HG03196 (cell line): ENCODE measurements around the gene INTS15.
"Not testable (repeated sequence)": the region's sequence is repeated elsewhere in the genome, so short reads cannot be mapped to it uniquely, and the experiment has no call there.

Experiments
- ATAC-seq: cut with Tn5 transposase; IDR thresholded peaks from one replicate; pipeline ENCODE4 v1.9.1; 2021; ENCODE audit not compliant: unreplicated experiment

Gene INTS15

GRCh38 chr7:6576867-6577368, 12.9 kb upstream of the INTS15 start:
- ATAC-seq: not testable (repeated sequence)

GRCh38 chr7:6577369-6578113, 12.3 kb upstream of the INTS15 start, which contains the start of gene ZDHHC4:
TSS of gene ZDHHC4 (plus strand) at chr7:6577454. CDS start at chr7:6580562, 3,108 bp downstream.
- ATAC-seq: peak; percentile 95

- ATAC-seq: no peak
These were observed 11.4 kb upstream of the INTS15 start for GRCh38 chr7:6578114-6579084.

GRCh38 chr7:6579446-6579845, 10.4 kb upstream of the INTS15 start:
- ATAC-seq: no peak

- ATAC-seq: not testable (repeated sequence)
These were observed 3.9 kb upstream of the INTS15 start for GRCh38 chr7:6585746-6586432.

DNA sequence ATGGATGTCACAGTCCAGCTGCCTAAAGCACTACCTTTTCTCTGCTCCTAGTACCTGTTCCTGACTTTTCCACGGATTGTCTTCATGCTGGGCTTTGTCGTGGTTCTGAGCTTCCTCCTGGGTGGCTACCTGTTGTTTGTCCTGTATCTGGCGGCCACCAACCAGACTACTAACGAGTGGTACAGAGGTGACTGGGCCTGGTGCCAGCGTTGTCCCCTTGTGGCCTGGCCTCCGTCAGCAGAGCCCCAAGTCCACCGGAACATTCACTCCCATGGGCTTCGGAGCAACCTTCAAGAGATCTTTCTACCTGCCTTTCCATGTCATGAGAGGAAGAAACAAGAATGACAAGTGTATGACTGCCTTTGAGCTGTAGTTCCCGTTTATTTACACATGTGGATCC, 1.3 kb upstream of the INTS15 start:
- ATAC-seq: no peak

DNA sequence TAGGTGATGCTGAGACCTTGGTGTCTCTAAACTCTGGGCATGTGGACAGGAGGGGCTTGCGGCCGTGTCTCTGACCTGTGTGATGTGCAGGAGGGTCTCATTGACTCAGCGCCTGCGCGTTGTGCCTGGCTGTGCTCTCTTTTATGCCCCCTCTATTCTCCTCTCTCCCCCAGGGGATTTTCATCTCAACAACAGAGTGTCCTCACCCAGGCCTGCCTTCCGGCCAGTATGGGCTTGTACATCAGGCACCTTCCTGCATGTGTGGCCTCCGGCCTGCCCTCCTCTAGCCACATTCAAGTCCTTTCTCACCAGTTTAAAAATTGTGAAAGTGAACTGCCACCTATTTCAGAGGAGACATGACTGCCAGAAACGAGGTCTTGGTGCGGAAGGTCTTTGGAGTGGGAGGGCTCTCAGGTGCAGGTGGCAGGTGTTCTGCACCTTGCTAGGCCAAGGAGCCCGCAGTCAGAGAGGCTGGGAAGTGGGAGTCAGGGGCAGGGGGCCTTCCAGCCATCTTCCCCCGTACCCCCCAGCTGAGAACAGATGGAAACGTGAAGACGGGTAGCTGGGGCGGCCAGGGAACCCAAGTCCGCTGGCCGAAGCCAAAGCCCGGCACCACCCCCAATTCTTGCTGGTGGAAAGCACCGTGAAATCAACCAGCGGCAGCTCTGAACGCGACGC, 531 bp upstream of the INTS15 start:
- no peak for ATAC-seq

- no peak for ATAC-seq
These were observed 857 bp downstream of the INTS15 start for GRCh38 chr7:6590645-6591110.

GRCh38 chr7:6600093-6600492, 10.3 kb downstream of the INTS15 start:
- no peak for ATAC-seq

- no peak for ATAC-seq
These were observed 14.6 kb downstream of the INTS15 start for GRCh38 chr7:6604458-6604857.

DNA sequence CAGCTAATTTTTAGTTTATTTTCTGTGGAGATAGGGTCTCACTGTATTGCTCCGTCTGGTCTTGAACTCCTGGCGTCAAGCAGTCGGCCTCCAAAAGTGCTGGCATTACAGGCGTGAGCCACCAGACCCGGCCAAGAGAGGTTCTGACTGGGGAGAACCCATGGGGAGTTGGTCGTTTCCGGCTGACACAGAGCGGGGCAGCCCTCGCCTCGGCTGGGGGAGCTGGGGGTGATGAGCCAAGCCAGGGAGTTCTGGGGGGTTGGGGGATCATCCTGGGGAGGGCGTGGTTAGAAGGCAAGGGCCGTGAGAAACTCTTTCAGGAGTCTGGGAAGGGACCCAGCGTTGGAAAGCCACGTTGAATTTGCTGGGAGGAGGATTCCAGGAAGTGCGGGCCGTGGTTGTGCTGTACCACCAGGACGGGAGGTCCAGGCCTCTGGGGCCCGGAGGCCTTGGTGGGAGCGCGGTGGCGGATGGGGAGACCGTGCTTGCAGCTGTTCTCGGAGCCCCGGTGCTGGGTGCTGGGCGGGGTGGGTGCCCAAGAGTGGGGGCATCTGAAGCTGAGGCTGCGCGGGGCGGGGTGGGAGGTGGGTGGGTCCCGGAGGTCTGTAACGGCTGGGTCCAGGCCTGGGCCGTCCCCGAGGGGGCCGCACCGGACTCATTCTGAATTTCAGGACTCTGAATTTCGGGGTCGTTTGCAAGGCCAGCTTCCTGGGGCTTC, 17.2 kb downstream of the INTS15 start:
- no peak for ATAC-seq

- ATAC-seq: no peak
These were observed 17.8 kb downstream of the INTS15 start for GRCh38 chr7:6607651-6608051.

DNA sequence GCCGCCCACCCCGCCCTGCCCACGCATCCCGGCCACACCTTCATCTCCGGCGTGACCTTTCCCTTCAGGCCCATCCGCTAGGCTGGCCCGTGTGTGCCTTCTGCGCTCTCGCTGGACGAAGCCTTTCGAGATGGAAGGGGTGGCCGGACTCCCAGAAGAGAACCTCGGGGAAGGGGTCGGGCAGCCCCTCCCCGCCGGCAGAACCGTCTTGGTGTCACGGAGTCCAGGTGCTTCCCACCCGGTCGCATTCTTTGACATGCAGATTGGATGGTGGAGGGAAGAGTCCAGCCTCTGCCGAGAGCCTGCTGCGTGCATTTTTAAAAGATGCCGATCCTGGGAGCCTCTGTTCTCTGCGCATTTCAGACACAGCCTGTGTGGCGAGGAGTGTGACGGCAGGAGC, 18.3 kb downstream of the INTS15 start:
- ATAC-seq: no peak

- ATAC-seq: no peak
These were observed 19.0 kb downstream of the INTS15 start for GRCh38 chr7:6608794-6609193.

DNA sequence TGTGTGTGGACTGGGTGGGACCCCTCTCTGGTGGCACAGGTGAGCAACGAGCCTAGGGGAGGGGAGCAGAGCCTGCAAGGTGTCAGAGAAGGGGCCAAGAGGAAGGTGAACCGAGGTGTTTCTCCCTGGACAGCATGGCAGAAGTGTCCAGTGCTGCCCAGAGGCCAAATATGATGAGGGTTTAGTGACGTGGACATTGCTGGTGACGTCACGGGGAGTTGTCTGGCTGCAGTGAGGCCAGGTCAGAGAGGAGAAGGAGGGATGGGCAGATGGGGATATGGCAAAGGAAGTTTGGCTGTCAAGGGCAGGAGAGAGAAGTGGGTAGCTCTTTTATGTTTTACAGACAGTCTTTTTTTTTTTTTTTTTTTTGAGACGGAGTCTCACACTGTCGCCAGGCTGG, 23.0 kb downstream of the INTS15 start:
- ATAC-seq: no peak

DNA sequence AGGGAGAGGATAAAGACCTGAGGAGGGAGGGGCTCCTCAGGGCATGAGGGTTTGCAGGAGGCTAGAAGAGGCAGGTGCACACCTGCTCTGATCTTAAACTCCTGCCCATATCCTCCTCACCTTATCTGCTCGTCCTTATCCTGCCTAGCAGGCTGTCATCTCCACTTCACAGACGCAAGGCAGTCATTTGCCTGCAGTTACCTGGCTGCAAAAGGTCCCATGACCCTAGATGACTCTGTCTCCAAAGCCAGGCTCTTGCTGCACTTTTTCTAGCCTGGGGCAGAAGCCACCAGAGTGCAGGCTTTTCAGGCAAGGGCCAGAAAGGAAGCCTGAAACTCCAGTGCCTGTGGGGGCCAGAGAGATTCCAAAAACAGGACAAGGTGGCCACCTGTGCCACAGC, 23.9 kb downstream of the INTS15 start:
- ATAC-seq: no peak

GRCh38 chr7:6614953-6615722, 25.3 kb downstream of the INTS15 start, which contains the start of gene ZNF853:
TSS of gene ZNF853 (plus strand) at chr7:6615610. CDS start at chr7:6616175, 565 bp downstream.
- no peak for ATAC-seq

GRCh38 chr7:6615723-6616555, 26.1 kb downstream of the INTS15 start:
- ATAC-seq: no peak
